ENCODE data around the gene CTNNBIP1. TPM values are rescaled to one million over a fixed set of nuclear protein-coding genes. Genes with fewer than 3 reads are reported as not detected.
A peak's percentile ranks its signal among the peaks of the same experiment; 100 is the strongest.

Gene CTNNBIP1
- total RNA-seq, 1 experiment from 2014 or later: 17.1 TPM

DNA sequence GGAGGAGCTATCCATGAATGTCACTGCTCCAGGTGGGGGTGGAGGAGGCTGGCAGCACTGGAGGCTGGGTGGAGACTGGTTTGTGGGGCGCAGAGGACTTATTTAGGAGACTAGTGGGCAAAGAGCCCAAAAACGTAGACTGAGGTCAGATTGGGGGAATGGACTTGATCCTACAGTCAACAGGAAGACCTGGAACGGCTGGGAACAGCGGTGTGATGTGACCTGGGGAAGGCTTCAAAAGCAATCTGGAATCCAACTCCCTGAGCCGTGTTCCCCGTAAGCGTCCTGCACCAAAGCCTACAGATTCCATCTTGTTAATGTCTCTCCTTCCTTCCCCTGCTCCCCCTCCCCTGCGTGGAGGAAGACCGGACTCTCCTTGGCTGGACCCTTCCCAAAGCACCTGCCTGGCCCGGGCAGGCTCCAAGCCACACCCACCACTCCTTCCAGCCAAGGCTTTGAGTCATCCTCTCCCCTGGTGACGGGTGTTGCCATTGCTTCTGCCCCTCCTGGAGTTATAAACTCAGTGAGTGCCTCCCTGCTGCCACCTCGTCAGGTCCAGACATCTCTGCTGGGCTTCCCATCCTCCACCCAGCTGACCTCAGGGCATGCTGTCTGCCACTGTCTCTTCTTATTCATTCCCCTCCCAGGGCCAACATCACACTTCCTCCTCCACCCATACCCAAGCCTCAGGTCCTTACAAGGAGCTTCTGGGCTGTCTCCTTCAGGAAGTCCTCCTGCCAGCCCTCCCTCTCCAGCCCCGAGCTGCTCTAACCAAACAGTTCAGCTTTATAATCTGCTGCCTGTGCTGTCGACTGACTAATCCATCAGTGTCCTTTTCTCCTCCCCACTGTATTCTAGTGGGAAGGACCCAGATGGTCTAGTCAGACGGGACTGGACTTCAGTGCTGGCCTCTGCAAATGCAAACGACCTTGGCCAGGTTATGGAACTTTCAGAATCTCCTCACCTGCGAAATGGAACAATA lies 84.7 kb downstream of the CTNNBIP1 start:
- H3K4me1 ChIP-seq: peaks cover 28% of the 10 kb centered on the region
- CTCF ChIA-PET: interaction anchor here (1.3 kb wide), 1 partner anchor 41 kb away, joined by 3 read pairs; no protein-coding TSS in a partner anchor
- Mint-ChIP-seq H3K4me1 (ENCODE audit: low read depth, unreplicated experiment) (peaks cover 13% of the 10 kb centered on the region), H3K27ac (ENCODE audit: unreplicated experiment) (peak overlapping the region; percentile 10), H3K27me3 (ENCODE audit: insufficient read depth, unreplicated experiment) (no peaks in the 10 kb centered on the region), H3K9me3 (ENCODE audit: unreplicated experiment) (no peaks in the 10 kb centered on the region), H3K4me3 (ENCODE audit: unreplicated experiment) (peak overlapping the region; percentile 59), H3K36me3 (ENCODE audit: insufficient read depth, unreplicated experiment) (no peaks in the 10 kb centered on the region)
- TF ChIP-seq, protein P1, sequence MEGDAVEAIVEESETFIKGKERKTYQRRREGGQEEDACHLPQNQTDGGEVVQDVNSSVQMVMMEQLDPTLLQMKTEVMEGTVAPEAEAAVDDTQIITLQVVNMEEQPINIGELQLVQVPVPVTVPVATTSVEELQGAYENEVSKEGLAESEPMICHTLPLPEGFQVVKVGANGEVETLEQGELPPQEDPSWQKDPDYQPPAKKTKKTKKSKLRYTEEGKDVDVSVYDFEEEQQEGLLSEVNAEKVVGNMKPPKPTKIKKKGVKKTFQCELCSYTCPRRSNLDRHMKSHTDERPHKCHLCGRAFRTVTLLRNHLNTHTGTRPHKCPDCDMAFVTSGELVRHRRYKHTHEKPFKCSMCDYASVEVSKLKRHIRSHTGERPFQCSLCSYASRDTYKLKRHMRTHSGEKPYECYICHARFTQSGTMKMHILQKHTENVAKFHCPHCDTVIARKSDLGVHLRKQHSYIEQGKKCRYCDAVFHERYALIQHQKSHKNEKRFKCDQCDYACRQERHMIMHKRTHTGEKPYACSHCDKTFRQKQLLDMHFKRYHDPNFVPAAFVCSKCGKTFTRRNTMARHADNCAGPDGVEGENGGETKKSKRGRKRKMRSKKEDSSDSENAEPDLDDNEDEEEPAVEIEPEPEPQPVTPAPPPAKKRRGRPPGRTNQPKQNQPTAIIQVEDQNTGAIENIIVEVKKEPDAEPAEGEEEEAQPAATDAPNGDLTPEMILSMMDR (IDR thresholded peaks at IDR 0.05; ENCODE audit: insufficient read depth in 1 of 2, low read depth in 1 of 2, low read length in 1 of 2, severe bottlenecking in 1 of 2, unreplicated experiment in 1 of 2): no peak
- peak overlapping the region; percentile 17; the same call in 1 of the 2 replicates for H3K4me3 ChIP-seq (ENCODE audit: low read depth, low read length)
- no peaks in the 10 kb centered on the region for H3K9me3 ChIP-seq
- no peaks in the 10 kb centered on the region for H3K27me3 ChIP-seq (replicated peaks; ENCODE audit: control insufficient read depth, insufficient read depth, low read length)
- POLR2A ChIA-PET: no interaction called here
- no peaks in the 10 kb centered on the region for H3K36me3 ChIP-seq (ENCODE audit: control insufficient read depth, insufficient read depth, low read length)
- peak; percentile 56 to 66 for DNase-seq
- intact Hi-C loops (cut with micrococcal nuclease; ENCODE audit: unreplicated experiment): no loop called here
- BruUV-seq (replicated peaks): no TSS peak

DNA sequence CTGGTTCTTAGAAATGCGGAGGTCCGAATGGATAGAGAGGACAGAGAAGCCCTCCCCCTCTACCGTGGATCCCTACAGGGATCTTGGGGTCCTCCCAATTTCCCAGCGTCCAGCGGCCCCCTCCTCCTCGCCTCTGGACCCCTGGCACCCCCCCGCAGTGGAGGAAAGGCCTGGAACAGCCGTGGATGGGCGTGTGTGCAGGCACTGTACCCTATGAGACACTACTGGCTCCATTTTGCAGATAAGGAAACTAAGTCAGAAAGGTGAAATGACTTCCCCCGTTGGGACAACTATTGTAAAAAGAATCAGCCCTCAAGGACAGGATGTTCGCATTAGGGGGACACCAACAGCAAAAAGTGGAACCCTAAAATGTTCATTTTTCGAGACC lies 85.4 kb downstream of the CTNNBIP1 start:
- H3K36me3 ChIP-seq (ENCODE audit: control insufficient read depth, insufficient read depth, low read length): no peaks in the 10 kb centered on the region
- H3K36me3 Mint-ChIP-seq (ENCODE audit: insufficient read depth, unreplicated experiment): no peaks in the 10 kb centered on the region
- no peaks in the 10 kb centered on the region for H3K9me3 Mint-ChIP-seq (ENCODE audit: unreplicated experiment)
- no peaks in the 10 kb centered on the region for H3K27me3 ChIP-seq (replicated peaks; ENCODE audit: control insufficient read depth, insufficient read depth, low read length)
- no TSS peak for BruUV-seq (replicated peaks)
- ChIA-PET CTCF (interaction anchor here (1.3 kb wide), 1 partner anchor 40 kb away, joined by 3 read pairs; no protein-coding TSS in a partner anchor), POLR2A (no interaction called here)
- intact Hi-C loops (cut with micrococcal nuclease; ENCODE audit: unreplicated experiment): no loop called here
- peaks cover 13% of the 10 kb centered on the region for H3K4me1 Mint-ChIP-seq (ENCODE audit: low read depth, unreplicated experiment)
- no peak overlapping the region for H3K27ac Mint-ChIP-seq (ENCODE audit: unreplicated experiment)
- H3K27me3 Mint-ChIP-seq (ENCODE audit: insufficient read depth, unreplicated experiment): no peaks in the 10 kb centered on the region
- TF ChIP-seq, protein P1 (IDR thresholded peaks at IDR 0.05; ENCODE audit: insufficient read depth in 1 of 2, low read depth in 1 of 2, low read length in 1 of 2, severe bottlenecking in 1 of 2, unreplicated experiment in 1 of 2): no peak
- H3K4me1 ChIP-seq: peaks cover 28% of the 10 kb centered on the region
- DNase-seq: no peak
- H3K4me3 Mint-ChIP-seq (ENCODE audit: unreplicated experiment): peak overlapping the region; percentile 59
- no peaks in the 10 kb centered on the region for H3K9me3 ChIP-seq
- H3K4me3 ChIP-seq (ENCODE audit: low read depth, low read length): peak overlapping the region; percentile 90

DNA sequence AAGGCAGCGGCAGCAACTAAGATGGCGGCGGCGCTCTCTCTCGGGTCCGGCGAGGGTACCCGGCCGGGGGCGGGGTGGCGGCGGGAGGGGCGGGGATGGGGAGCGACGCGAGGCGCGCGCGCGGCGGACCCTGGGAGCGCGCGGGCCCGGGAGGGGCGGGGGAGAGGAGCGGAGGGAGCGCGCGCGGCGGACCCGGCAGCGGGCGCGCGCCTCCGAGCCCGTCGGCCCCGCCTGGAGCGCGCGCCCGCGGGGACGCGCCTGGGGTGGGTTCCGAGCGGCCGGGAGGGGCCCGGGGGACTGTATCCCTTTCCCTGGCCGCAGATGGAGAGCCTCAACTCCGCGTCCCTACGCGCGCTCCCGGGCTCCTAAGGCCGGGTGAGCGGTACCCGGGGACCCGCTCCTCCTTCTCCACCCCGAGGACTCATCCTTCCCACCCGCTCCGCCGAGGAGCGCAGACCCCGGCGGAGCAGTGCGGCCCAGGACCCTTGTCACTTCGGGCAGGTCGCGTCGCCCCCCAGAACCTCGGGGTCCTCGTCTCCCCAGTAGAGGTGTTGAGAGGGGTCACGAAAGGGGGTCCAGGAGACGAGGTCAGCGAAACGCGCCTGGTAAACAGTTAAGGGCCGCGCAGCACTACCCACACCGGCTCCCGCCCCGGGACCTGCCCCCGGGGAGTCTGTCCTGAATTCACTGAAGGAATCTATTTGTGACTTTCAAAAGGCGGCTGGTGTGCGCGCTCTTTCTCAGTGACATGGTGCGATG lies 85.9 kb downstream of the CTNNBIP1 start, which contains the start of gene CLSTN1:
CLSTN1 (minus strand) TSS at position 23 of the 759 bp plus-strand sequence. CDS start 232 bp downstream, outside the sequence.
- Histone ChIP-seq H3K4me1 (peaks cover 28% of the 10 kb centered on the region), H3K9me3 (no peaks in the 10 kb centered on the region), H3K4me3 (ENCODE audit: low read depth, low read length) (peak within 1 kb of the TSS; percentile 90), H3K36me3 (ENCODE audit: control insufficient read depth, insufficient read depth, low read length) (no peaks in the 10 kb centered on the region), H3K27me3 (replicated peaks; ENCODE audit: control insufficient read depth, insufficient read depth, low read length) (no peaks in the 10 kb centered on the region)
- peak; percentile 89 for DNase-seq
- Mint-ChIP-seq H3K9me3 (ENCODE audit: unreplicated experiment) (no peaks in the 10 kb centered on the region), H3K4me3 (ENCODE audit: unreplicated experiment) (peak within 1 kb of the TSS; percentile 88), H3K27me3 (ENCODE audit: insufficient read depth, unreplicated experiment) (no peaks in the 10 kb centered on the region), H3K36me3 (ENCODE audit: insufficient read depth, unreplicated experiment) (no peaks in the 10 kb centered on the region), H3K27ac (ENCODE audit: unreplicated experiment) (peak within 1 kb of the TSS; percentile 49), H3K4me1 (ENCODE audit: low read depth, unreplicated experiment) (peaks cover 13% of the 10 kb centered on the region)
- TF ChIP-seq, protein P1 (IDR thresholded peaks at IDR 0.05; ENCODE audit: insufficient read depth in 1 of 2, low read depth in 1 of 2, low read length in 1 of 2, severe bottlenecking in 1 of 2, unreplicated experiment in 1 of 2): no peak
- ChIA-PET POLR2A (no interaction called here), CTCF (interaction anchor here (1.3 kb wide), 1 partner anchor 39 kb away, joined by 3 read pairs; no protein-coding TSS in a partner anchor)
- intact Hi-C loops (cut with micrococcal nuclease; ENCODE audit: unreplicated experiment): no loop called here
- no TSS peak for BruUV-seq (replicated peaks)

Measured in Caco-2 (cell line).